Endothelial cell of hepatic sinusoid (primary cell): ENCODE measurements around the gene KDELR1.

ENCODE experiments used
- in situ Hi-C: cut with HindIII; loops from 2 replicates; pipeline ENCODE4 v1.10.0; 2017; ENCODE audit warnings: low sequenced_read_pairs

Gene KDELR1

DNA sequence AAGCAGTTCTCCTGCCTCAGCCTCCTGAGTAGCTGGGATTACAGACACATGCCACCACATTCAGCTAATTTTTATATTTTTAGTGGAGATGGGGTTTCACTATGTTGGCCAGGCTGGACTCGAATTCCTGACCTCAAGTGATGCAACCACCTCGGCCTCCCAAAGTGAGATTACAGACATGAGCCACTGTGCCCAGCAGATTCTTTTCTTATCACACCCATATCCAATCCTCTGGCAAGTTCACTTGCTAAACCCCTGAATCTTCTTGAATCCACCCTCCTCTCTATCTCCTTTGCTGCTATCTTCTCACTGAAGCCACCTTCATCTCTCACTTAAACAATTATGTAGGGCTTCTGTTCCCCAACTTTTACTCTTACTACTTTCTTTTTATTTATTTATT lies 45.2 kb downstream of the KDELR1 start:
- in situ Hi-C loops: no loop called here

DNA sequence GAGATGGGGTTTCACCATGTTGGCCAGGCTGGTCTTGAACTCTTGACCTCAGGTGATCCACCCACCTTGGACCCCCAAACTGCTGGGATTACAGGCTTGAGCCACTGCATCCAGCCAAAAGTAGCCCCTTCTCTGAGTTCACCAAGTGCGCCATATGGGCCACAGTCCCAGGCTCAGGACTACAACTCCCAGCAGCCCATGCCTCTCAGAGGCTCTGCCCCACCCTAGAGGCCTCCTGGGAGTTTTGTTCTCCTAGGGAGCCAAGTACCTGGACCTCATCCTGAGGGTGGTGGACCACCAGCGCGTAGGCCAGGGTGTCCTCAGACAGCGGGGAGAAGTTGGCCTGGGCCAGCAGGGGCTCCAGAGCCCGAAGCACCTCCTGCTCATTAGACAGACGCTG lies 46.5 kb downstream of the KDELR1 start:
- in situ Hi-C loops: no loop called here

GRCh38 chr19:48342841-48343540 lies 48.4 kb downstream of the KDELR1 start:
- in situ Hi-C loops: no loop called here

DNA sequence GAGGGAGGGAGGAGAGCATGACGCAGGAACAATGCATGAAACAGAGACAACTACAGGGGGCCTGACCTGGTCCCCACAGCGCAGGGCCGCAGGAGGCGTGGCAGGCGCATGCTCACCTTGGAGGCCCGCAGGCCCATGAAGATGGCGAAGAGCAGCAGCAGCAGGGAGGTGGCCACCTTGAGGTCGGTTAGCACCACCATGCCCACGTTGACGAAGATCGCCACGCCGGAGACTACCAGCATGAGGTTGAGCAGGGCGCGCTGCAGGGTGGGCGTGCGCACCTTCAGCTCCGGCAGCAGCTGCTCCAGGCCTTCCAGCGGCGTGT lies 49.0 kb downstream of the KDELR1 start:
- in situ Hi-C loops: no loop called here

- in situ Hi-C loops: no loop called here
These were observed 49.6 kb downstream of the KDELR1 start for GRCh38 chr19:48341515-48342413.

GRCh38 chr19:48340995-48341394 lies 50.4 kb downstream of the KDELR1 start:
- in situ Hi-C loops: no loop called here

DNA sequence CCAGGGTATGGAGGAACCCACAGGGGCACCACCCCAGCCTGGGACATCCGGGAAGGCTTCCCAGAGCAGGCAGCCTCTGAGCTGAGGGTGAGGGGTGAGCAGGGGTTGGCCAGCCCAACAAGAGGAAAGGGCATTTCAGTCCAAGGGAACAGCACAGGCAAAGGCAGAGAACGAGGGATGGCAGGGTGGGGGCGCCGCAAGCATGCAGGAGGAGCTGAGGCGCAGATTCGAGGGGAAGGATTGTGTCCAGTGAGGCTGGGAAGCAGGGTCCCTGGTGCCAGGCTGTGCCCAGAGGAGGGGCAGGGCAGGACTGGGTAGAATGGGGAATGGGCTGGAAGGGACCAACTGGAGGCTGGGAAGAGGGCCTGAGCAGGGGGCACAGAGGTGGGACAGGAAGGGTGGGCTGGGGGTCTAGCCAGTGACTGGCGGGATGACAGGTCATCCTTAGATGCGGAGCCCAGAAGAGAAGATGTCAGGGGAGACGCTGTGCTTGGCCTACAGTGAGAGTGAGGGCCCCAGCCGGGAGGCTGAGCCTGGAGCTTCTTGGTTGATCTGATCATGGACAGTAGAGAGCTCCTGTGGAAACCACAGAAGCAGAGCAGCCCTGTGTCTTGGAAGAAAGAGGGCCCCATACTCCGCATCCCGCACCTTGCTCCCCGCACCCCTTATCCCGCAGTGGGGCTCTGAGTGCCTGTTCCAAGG lies 52.4 kb downstream of the KDELR1 start:
- in situ Hi-C loops: no loop called here

GRCh38 chr19:48338253-48338755 lies 53.0 kb downstream of the KDELR1 start:
- in situ Hi-C loops: no loop called here

DNA sequence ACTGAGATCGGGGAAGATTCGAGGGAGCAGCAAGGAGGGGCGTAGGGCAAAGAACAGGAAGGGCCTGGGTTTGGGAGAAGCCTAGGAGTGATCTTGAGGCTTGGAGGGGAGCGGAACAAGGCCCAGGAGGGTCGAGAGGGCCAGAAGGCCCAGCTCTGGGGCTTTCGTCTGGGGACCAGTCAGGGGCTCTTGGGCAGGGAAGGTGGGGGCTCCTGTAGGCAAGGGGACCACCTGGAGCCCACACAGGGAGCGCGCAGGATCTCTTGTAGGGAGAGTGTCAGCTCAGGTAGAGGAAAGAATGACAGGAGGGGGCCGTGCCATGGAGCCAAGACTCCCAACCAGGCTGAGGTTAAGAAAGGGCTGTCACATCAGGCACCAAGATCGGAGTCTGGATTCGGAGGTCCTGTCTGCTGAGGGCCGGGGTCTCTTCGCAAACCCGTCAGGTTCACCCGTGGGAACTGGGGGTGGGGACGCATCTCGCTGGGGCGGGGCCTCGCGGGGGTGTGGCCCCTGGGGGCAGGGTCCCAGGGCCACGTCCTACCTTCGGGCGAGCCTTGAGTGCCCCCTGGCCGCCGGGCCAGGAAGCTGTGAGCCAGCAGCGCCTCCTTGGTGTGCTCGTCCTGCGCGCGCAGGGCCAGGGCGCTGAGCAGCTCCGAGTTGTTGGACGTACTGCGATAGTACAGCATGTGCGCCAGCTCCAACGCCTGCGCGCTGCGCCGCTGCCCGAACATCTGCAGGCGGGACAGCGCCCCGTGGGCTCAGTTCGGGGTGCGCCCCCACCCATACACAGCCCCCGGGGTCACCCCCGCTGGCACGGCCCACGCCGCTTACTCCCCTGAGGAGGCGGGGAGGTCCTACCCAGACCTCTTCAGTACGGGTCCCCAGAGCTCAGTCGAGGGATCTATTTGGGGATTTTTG lies 57.6 kb downstream of the KDELR1 start:
- in situ Hi-C loops: loop anchor here (5.0 kb wide), 2 partner anchors 34 to 76 kb away; partner anchors contain the start of gene CARD8

GRCh38 chr19:48332662-48333466 lies 58.5 kb downstream of the KDELR1 start:
- in situ Hi-C loops: loop anchor here (5.0 kb wide), 2 partner anchors 34 to 76 kb away; partner anchors contain the start of gene CARD8
